Tibial nerve (tissue), 3 donors: ENCODE data around the gene RPTOR.

Source experiments
- CTCF ChIP-seq, 5 experiments: fragments of 200-600 bp in 3 of 5; fragments of 450-650 bp in 2 of 5; sonication (generic) in 3 of 5; IDR thresholded peaks; one replicate each; pipeline ENCODE4 v1.5.1; 2016 to 2019; ENCODE audit warnings: antibody characterized with exemption in 5 of 5, mild to moderate bottlenecking in 3 of 5, moderate library complexity in 2 of 5
- POLR2A ChIP-seq, 2 donors: fragments of 450-650 bp; IDR thresholded peaks; one replicate each; pipeline ENCODE4 v1.6.1; 2017; ENCODE audit warnings: antibody characterized with exemption in 2 of 2, mild to moderate bottlenecking in 2 of 2, moderate library complexity in 2 of 2

GRCh38 chr17:80872001-80872500 is 327.4 kb downstream of the RPTOR start:
- TF ChIP-seq CTCF (IDR thresholded peaks at IDR 0.05), result no peak
- TF ChIP-seq POLR2A (IDR thresholded peaks at IDR 0.05), result no peak
